TTC549 (cell line): Measurements from ENCODE around the gene DOK7.

Source experiments
- FAIRE-seq: peaks from 2 replicates; lab custom pipeline; 2012; peaks lifted over from hg19 to GRCh38; lab: Jason Lieb, UNC

DOK7 gene, protein sequence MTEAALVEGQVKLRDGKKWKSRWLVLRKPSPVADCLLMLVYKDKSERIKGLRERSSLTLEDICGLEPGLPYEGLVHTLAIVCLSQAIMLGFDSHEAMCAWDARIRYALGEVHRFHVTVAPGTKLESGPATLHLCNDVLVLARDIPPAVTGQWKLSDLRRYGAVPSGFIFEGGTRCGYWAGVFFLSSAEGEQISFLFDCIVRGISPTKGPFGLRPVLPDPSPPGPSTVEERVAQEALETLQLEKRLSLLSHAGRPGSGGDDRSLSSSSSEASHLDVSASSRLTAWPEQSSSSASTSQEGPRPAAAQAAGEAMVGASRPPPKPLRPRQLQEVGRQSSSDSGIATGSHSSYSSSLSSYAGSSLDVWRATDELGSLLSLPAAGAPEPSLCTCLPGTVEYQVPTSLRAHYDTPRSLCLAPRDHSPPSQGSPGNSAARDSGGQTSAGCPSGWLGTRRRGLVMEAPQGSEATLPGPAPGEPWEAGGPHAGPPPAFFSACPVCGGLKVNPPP

DNA sequence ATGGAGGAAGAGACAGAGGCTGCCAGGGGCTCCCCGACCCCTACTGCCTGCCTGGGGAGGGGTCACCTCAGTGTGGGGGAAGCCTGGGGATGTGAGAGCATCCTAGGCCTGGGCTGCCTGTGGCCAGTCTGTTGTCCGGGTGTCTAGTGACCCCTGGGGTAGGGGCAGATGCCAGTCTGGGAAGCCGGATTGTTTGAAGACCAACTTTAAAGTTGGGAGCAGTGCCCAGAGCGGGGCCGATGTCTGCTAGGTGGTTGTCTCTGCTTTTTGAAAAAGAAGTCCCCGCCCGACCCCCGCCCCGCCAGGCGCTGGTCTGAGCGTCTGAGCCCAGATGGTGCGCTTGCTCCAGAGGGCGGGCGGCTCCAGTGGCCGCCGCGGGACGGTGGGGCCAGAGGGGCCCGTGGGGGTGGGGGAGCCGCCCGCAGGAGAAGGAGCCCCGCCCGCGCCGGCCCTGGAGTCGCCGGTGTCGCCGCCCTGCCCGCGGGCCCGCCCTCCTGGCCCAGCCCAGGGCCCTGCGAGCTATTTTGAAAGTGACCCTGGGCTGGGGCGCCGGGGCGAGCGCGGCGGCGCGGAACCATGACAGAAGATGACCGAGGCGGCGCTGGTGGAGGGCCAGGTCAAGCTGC is at the start of gene DOK7:
TSS of gene DOK7 (plus strand) at position 517 of the 626 bp plus-strand sequence. CDS start at position 587, 70 bp downstream.
- no peak for FAIRE-seq

DNA sequence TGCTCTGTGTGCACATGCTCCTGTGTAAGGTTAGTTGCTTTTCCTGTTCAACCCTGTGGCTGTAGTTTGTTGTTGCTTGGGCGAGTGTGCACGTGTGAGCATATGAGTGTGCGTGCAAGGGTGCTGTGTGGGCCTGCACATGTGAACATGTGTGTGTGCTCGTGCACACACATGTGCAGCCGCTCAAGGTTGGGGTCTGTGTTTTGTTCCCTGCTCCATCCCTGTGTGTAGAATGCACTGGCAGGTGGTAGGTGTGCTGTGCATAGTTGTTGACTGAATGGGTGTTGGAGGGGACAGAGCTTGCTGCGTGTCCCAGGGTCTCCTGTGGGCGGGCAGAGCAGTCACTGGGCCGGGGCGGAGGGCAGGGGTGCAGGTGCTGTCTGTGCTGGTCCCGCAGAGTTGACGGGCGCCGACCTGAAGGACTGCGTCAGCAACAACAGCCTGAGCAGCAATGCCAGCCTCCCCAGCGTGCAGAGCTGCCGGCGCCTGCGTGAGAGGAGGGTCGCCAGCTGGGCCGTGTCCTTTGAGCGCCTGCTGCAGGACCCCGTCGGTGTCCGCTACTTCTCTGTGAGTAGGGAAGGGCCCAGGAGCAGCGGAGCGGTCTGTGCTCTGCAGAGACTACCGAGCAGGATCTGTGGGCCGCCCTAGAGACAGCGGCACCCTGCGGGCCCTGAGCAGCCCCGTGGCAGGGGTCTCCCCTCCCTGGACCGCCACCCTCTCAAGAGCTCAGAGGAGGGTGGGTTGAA is 49.3 kb upstream of the DOK7 start:
- FAIRE-seq: no peak

DNA sequence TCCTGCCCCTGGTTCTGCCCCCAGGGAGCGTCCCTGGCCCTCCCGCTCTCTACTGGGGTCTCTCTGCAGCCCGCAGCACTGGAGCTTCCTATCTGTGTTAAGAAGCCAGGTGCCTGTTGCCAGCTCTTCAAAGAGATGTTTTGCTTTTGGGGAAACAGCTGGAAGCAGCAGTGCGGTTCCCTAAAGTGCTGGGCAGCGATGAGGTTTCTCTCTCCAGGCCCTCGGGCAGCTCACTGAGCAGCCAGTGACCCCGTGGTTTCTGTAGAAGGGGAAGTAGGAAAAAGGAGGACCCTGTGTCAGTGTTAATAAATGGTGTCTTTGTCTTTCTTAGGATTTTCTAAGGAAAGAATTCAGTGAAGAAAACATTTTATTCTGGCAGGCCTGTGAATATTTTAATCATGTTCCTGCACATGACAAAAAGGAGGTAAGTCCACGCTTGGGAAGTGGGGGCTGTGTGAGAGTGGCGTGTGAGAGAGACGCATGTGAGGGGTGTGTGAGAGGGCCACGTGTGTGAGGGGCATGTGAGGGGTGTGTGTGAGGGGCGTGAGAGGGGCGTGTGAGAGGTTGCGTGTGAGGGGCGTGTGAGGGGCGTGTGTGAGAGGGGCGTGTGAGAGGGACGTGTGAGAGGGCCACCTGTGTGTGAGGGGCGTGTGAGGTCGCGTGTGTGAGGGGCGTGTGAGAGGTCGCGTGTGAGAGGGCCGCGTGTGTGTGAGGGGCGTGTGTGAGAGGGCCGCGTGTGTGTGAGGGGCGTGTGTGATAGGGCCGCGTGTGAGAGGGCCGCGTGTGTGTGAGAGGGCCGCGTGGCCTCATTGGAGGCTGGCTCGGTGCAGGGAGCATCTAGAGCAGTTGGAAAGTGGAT is 48.5 kb upstream of the DOK7 start:
- no peak for FAIRE-seq

DNA sequence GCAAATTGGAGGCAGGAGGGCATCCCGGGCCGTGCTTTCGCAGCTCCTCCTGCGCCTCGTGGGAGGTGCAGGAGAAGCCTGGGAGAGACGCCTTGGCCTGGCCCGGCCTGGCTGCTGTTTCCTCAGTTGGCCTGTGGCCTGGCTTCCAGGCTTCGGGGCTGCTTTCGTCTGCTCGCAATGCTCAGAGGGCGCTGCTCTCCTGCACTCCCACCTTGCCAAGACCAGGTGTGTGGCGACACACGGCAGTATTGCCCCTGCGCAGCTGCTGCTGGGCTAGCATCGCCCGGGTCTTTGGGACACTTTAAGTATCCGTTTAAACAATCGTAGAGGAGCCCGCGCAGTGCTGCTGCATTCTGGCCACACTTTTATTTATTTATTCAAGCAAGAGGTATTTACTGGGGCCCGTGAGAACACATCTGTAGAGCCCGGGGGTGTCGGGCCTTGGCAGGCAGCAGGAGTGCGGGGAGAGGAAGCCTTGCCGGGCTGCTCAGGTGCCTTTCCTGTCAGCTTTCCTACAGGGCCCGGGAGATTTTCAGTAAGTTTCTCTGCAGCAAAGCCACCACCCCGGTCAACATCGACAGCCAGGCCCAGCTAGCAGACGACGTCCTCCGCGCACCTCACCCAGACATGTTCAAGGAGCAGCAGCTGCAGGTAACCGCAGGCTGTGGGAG is 47.5 kb upstream of the DOK7 start:
- FAIRE-seq: no peak

DNA sequence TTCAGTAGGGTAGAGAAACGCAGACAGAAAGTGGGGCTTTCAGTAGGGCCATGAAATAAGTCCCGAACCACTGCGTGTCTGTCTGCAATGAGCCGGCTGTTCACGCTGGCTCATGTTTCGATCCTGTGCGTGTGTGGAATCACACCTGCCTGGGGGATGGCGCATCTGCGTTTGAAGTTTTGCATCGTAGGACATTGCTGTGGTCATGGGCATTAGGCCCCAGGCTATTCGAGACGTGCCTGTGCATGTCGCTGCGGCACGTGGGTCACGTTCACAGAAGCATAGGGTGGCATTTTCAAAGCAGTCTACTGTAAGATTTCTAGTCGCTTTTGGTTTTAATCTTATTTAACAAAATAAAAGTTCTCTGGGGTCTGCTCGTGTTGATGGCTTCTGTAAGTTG is 46.8 kb upstream of the DOK7 start:
- no peak for FAIRE-seq

DNA sequence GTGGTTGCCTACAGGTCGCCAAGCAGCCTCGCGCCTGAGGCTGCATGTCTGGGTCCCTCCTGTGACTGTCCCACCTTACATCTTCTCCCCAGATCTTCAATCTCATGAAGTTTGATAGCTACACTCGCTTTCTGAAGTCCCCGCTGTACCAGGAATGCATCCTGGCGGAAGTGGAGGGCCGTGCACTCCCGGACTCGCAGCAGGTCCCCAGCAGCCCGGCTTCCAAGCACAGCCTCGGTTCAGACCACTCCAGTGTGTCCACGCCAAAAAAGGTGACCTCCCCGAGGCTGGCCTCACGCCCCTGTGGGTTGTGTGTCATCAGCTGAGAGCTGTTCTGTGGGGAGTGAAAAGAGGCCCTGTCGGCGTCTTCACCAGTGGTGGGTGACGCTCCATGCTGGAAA is 46.3 kb upstream of the DOK7 start:
- FAIRE-seq: no peak

DNA sequence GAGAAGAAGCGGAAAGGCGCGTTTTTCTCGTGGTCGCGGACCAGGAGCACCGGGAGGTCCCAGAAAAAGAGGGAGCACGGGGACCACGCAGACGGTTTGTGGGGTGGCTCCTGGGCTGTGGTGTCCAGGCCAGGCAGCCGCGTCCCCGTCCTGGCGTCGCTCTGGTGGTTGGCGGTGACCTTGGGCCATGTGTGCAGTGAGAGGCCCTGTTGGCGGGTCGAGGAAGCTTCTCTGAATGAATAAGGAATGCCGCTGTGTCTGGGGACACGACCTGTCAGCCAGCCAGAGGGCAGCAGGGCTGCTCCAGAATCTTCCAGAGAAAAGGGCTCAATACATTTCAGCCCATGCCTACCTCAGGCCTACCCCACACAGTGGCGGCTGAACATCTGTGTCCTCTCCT is 45.7 kb upstream of the DOK7 start:
- no peak for FAIRE-seq

DNA sequence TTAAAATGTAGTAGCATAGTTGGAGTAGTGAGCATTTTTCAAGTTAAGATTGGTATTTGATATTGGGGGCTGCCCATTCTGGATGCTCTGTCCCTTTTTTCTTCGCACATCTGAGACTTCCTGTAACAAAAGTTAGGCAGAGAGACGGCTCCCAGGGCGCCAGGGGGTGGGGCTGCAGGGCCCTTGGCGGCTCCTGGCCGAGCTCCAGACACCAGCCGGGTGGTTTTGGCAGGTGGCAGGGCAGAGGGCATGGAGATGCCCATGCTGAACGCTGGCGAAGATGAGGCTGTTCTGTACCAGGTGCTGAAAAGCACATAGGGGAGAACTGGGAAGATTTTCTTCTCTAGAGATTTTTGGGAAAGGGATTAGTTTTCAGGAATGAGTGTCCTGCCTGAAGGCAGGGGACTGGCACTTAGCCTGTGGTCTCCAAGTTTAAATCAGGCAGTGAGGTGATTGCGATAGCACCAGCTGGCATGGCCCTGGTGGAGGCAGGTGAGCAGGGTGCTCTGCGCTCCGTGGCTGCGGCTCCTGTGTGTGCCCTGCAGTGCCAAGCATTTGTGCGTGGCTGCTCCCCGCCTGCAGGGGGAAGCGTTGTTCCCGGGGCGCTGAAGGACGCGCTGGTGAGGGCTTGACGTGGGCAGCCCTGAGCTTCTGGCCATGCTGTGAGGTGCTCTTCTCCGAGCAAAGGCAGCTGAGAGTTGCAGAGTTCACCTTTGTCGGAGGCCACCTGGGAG is 44.9 kb upstream of the DOK7 start:
- no peak for FAIRE-seq

DNA sequence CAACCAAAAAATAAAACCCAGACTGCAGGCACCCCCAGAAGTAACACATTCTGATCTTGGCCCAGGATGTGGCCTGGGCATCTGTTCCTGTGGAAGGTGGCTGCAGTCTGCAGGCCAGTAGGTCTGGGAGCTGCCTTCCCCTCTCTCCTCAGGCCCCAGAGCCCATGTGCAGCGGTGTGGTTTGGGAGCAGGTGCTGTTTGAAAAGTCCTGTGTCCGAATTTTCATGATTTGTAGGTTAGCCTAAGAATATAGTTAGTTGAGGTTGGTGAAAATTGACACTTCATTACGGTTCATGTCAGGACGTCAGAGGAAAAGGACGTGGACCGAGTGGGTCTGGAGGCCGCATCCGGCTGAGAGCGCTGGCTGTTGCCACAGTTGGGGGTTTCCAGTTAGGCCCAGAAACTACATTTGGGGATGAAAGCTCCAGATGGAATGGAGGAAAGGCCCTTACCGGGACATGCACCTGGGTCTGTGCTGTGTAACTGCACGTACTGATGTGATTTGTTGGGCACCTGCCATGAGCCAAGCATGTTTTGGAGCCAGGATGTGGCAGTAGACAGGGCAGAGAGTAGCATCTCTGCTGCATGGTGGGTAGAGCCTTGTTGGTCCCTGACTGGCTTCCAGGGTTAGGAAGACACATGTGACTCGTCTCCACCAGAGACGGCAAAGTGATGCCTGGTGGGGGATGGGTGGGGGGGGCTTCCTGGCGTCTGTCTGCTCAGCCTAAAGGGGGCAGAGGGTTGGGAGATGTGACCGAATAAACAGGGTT is 43.1 kb upstream of the DOK7 start:
- no peak for FAIRE-seq

DNA sequence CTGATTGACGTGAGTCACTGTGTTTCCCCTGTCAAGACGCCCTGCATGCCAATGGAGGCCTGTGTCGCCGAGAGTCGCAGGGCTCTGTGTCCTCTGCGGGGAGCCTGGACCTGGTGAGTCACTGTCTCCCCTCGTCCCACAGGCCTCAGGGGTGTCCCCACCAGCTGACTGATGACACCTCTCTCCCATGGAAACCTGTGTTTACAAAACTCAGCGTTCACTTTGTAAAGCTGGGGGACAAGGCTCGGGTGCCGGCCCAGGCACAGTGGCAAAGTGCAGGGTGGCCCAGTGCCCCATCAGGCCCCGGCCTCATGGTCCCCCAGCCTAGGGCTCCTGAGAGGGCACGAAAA is 42.5 kb upstream of the DOK7 start:
- no peak for FAIRE-seq

DNA sequence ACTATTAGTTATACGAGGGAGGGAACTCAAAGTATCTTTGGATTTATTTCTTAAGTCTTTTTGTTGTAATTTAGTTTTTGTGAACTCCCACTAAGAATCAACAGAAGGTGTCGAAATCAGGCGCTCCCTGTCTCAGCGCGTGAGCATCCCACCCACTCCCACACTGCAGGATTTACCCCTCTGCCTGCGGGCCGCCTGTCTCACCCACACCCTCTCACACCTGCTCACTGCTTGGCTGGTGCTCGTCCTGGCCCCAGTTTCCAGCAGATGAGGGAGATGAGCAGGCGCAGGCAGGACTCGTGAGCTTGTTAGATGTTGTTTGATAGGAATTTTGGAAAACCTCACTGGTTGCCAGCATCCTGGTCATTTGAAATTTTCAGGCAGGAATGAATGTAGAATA is 42.1 kb upstream of the DOK7 start:
- FAIRE-seq: no peak

DNA sequence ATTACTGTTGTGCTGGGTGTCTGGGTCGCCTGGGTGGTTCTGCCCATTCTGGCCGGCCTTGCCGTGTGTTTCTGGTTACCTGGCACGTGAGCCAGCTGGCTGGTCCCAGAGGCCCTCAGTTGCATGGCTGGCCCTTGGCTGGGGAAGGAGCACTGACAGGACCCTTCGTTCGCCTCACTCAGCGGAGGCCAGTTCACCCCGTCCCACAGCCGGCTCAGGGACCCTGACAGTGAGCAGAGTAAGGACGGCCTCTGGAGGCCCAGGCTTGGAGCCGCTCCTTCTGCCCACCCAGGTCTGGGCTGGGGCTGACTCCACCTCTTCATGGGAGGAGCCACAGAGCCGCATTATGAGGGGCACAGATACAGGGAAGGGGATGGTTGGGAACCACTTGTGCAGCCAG is 41.6 kb upstream of the DOK7 start:
- FAIRE-seq: no peak

DNA sequence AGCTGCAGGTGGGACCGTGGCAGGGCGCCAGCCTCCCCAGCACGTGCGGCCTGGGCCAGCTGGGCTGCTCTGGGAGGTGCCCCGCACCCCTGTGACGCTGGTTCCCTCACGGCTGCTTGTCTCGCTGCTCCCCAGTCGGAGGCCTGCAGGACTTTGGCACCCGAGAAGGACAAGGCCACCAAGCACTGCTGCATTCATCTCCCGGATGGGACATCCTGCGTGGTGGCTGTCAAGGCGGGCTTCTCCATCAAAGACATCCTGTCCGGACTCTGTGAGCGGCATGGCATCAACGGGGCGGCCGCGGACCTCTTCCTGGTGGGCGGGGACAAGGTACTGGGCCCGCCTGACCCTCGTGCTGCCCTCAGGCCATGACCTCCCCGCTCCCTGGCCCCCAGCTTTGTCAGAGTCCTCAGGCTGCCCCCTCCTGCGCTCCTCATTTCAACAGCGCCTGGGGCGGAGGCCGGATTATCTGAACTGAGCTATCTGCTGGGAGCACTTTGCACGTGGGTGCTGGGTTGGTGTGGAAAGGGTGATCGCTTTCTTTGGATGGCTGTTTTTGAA is 40.8 kb upstream of the DOK7 start:
- no peak for FAIRE-seq

DNA sequence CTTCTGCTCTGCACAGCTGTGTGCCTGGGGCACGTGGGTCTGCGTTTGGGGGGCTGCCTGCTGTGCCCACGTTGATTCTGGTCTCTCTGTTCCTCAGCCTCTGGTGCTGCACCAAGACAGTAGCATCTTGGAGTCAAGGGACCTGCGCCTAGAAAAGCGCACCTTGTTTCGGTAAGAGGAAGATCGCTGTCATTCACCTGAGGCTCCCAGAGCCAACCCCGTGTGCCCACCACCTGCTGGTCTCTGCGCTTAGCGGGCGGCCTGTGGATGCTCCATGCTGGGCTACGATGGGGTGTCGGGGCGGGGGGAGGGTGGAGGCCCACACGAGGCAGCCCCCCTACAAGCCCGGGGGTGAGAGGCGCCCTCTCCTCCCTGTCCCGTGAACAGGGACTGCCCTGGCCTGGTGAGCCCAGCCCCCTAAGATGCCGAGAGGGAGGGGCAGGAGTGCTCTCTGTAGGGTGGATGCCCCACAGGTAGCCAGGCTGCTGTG is 40.3 kb upstream of the DOK7 start:
- FAIRE-seq: no peak

DNA sequence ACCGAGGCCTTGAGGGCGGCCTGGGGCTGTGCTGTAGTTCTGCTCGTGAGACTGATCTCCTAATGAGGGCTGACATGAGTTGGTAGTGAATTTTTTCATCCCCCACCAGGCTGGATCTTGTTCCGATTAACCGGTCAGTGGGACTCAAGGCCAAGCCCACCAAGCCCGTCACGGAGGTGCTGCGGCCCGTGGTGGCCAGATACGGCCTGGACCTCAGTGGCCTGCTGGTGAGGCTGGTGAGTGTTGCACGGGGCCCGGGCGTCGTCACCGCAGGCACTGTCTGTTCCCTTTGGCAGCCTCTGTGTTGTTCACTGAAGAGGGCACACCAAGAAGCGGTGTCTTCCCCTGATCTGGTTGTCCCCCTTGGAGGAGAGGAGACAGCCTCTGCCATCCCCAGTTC is 39.7 kb upstream of the DOK7 start:
- no peak for FAIRE-seq

DNA sequence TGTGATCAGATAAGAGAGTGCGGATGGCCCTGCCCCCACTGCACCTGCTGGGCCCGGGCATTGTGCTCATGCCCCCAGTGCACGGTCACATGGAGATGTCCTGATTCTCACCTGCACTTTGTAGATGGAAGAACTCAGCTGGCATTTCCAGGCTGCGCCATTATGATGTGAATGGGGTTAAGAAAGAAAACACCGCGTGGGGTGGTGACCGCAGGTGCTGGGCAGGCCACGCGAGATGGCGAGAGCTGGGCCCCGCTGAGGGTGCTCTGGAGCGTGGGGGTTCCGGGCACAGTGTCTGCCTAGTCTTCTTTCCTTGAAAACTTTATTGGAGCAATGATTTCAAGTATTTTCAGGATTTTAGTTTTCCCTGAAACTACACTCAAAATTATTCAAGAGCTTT is 39.2 kb upstream of the DOK7 start:
- FAIRE-seq: no peak

DNA sequence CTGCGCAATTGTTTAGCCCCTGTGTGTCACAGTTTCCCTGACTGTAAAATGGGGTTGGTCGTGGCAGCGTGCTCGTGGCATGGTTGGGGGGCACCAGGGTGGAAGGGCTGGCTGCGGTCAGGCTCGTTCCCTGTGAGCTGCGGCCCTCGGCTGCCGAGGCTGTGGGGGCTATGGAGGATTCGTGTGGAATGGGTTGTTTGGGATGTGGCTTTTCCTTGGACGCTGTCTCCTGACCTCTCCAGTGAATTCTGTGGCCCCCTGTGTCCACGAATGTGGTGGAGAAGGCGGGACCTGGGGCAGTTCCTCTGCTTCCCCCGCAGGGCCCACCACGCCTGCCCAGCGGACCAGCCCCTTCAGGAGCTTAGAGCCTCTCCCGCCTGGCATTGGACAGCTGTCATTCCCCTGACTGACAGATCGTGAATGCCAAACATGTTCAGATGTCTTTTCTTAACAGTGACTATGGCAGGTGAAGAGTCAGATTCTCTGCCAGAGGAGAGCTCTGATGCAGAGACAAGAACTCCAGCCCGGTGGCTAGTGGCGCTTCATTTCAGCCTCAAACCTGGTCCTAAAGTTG is 38.5 kb upstream of the DOK7 start:
- no peak for FAIRE-seq

DNA sequence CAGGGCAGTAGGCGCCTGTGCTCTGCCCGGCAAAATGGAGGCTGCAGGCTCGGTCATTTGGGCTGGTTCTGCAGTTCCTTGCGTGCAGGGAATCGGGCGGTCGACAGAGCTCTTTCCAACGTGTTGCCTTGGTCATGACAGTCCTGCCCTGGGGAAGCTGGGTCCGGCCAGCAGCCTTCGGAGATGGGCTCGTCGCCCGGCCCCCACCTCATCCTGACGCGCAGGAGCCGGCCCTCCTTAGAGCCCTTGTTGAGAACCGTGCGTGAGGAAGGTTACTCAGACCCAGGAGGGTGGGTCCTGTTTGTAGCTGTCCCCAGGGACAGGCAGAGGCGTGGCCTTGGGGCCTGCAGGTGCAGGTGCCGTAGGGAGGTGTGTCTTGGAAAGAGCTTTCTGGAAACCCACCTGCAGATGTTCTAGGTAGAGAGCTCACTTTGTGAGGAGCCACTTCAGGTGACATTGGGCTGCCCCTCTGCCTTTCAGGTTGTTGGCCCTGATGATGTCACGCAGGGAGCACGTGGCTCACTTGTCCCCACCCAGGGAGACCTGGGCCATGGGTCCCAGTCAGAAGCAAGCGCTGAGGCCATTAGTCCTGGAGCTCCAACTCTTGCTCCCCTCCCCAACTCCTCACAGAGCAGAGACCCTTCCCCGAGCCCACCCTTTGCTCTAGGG is 36.5 kb upstream of the DOK7 start:
- FAIRE-seq: no peak

DNA sequence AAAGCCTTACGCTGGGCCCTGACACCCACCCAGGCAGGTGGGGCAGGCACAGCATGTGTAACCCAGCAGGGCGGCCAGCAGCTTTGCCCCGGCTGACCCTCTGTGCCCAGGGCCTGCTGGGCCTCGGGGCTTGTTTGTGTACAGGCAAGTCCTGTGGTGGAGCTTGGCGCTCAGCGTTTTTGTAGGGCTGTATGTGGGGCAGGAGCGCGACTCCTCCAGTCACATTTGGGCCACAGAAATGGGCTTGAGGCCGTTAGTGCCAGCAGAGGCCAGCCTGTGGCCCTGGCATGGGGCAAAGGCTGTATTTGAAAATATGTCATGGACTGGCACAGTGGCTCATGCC is 36.0 kb upstream of the DOK7 start:
- no peak for FAIRE-seq
